OCI-LY1 (cell line): ENCODE measurements around the gene ZNF655.

Experiments
- EZH2 ChIP-seq: fragments of 200-600 bp; sonication (generic), shearing (Covaris generic); IDR thresholded peaks from 2 replicates; pipeline ENCODE4 v1.8.0; 2017; ENCODE audit warnings: borderline replicate concordance, mixed run types, mild to moderate bottlenecking, antibody characterized with exemption, low read length, moderate library complexity, mixed read lengths
- TF ChIP-seq, protein P1 (sequence below): fragments of 200-600 bp; sonication (generic), shearing (Covaris generic); IDR thresholded peaks from 2 replicates; pipeline ENCODE4 v1.5.1; 2017; ENCODE audit warnings: mild to moderate bottlenecking, antibody characterized with exemption, low read length, moderate library complexity, mixed read lengths

DNA sequence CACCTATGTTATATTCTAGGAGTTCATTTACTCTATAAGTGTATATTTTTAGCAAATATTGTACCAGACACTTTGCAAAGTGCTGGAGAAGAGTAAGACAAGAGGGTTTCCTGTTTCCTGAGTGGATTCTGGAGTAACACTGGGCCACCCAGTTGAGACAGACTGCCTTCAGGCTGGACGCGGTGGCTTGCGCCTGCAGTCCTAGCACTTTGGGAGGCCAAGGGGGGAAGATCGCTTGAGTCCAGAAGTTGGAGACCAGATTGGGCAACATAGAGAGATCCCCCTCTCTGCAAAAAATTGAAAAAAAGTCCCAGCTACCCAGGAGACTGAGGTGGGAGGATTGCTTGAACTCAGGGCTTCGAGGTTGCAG is 57.5 kb downstream of the ZNF655 start:
- TF ChIP-seq EZH2, result no peak
- TF ChIP-seq, protein P1, sequence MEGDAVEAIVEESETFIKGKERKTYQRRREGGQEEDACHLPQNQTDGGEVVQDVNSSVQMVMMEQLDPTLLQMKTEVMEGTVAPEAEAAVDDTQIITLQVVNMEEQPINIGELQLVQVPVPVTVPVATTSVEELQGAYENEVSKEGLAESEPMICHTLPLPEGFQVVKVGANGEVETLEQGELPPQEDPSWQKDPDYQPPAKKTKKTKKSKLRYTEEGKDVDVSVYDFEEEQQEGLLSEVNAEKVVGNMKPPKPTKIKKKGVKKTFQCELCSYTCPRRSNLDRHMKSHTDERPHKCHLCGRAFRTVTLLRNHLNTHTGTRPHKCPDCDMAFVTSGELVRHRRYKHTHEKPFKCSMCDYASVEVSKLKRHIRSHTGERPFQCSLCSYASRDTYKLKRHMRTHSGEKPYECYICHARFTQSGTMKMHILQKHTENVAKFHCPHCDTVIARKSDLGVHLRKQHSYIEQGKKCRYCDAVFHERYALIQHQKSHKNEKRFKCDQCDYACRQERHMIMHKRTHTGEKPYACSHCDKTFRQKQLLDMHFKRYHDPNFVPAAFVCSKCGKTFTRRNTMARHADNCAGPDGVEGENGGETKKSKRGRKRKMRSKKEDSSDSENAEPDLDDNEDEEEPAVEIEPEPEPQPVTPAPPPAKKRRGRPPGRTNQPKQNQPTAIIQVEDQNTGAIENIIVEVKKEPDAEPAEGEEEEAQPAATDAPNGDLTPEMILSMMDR, result no peak
